GM18909 (cell line): ENCODE measurements around the gene JTB.
"Not testable (repeated sequence)": the region's sequence is repeated elsewhere in the genome, so short reads cannot be mapped to it uniquely, and the experiment has no call there.

ENCODE experiments used
- ATAC-seq: cut with Tn5 transposase; IDR thresholded peaks from one replicate; pipeline ENCODE4 v1.9.1; 2021; ENCODE audit warnings: mild to moderate bottlenecking; ENCODE audit not compliant: unreplicated experiment, poor library complexity

Gene JTB

GRCh38 chr1:153977250-153978240 is at the start of gene JTB:
Gene JTB (minus strand): TSS chr1:153977674. CDS start chr1:153977252, 422 bp downstream.
- ATAC-seq: peak; percentile 82

GRCh38 chr1:154019940-154020339 is 42.5 kb upstream of the JTB start:
- ATAC-seq: no peak

GRCh38 chr1:154019269-154019668 is 41.8 kb upstream of the JTB start:
- ATAC-seq: no peak

- ATAC-seq: no peak
These were observed 36.9 kb upstream of the JTB start for GRCh38 chr1:154014154-154014907.

- not testable (repeated sequence) for ATAC-seq
These were observed 35.1 kb upstream of the JTB start for GRCh38 chr1:154012543-154012942.

- no peak for ATAC-seq
These were observed 34.7 kb upstream of the JTB start for GRCh38 chr1:154012129-154012528.

GRCh38 chr1:154006136-154006535 is 28.7 kb upstream of the JTB start:
- no peak for ATAC-seq

GRCh38 chr1:154000420-154000819 is 22.9 kb upstream of the JTB start:
- no peak for ATAC-seq

GRCh38 chr1:153996882-153997281 is 19.4 kb upstream of the JTB start:
- ATAC-seq: not testable (repeated sequence)

- ATAC-seq: no peak
These were observed 18.2 kb upstream of the JTB start for GRCh38 chr1:153995640-153996039.

- no peak for ATAC-seq
These were observed 17.7 kb upstream of the JTB start for GRCh38 chr1:153995202-153995601.

- no peak for ATAC-seq
These were observed 14.3 kb upstream of the JTB start for GRCh38 chr1:153991806-153992205.

- ATAC-seq: no peak
These were observed 13.7 kb upstream of the JTB start for GRCh38 chr1:153991151-153991630.

GRCh38 chr1:153990468-153991150 is 13.1 kb upstream of the JTB start, which contains the start of gene RPS27:
Gene RPS27 (plus strand): TSS chr1:153990762. CDS start chr1:153990797, 35 bp downstream.
- ATAC-seq: peak; percentile 80

- ATAC-seq: no peak
These were observed 10.1 kb upstream of the JTB start for GRCh38 chr1:153987621-153988020.

- ATAC-seq: no peak
These were observed 8.7 kb upstream of the JTB start, which contains the start of gene RAB13 for GRCh38 chr1:153985941-153986761. Gene RAB13 (minus strand): TSS chr1:153986339. CDS start chr1:153986236, 103 bp downstream.

- no peak for ATAC-seq
These were observed 8.0 kb upstream of the JTB start for GRCh38 chr1:153985341-153985912.

GRCh38 chr1:153984123-153984894 is 6.8 kb upstream of the JTB start:
- ATAC-seq: no peak
